NCI-H1694 treated with DMSO at 0.1 percent for 48 hours (cell line): ENCODE results near the gene THOP1.
"Not testable (repeated sequence)": the region's sequence is repeated elsewhere in the genome, so short reads cannot be mapped to it uniquely, and the experiment has no call there.

Experiments
- DNase-seq: peaks from one replicate; lab custom pipeline; 2025; lab: John Stamatoyannopoulos, UW

THOP1 gene

GRCh38 chr19:2817237-2817829 is 32.0 kb downstream of the THOP1 start:
- DNase-seq: not testable (repeated sequence)

- DNase-seq: peak; percentile 76
These were observed 34.3 kb downstream of the THOP1 start, which contains the start of gene ZNF554 for GRCh38 chr19:2819540-2820111. Gene ZNF554, plus strand, starts transcription at chr19:2819868. Its CDS starts 204 bp downstream, at chr19:2820072.

GRCh38 chr19:2820112-2820702 is 34.9 kb downstream of the THOP1 start:
- no peak for DNase-seq

- no peak for DNase-seq
These were observed 37.5 kb downstream of the THOP1 start for GRCh38 chr19:2822846-2823245.

GRCh38 chr19:2823646-2824045 is 38.3 kb downstream of the THOP1 start:
- no peak for DNase-seq

- no peak for DNase-seq
These were observed 38.8 kb downstream of the THOP1 start for GRCh38 chr19:2824129-2824528.

- DNase-seq: no peak
These were observed 41.7 kb downstream of the THOP1 start for GRCh38 chr19:2827022-2827421.

- no peak for DNase-seq
These were observed 42.7 kb downstream of the THOP1 start for GRCh38 chr19:2827840-2828489.

- no peak for DNase-seq
These were observed 49.1 kb downstream of the THOP1 start for GRCh38 chr19:2834294-2834871.

GRCh38 chr19:2837430-2837829 is 52.1 kb downstream of the THOP1 start:
- no peak for DNase-seq

- DNase-seq: peak; percentile 94
These were observed 55.8 kb downstream of the THOP1 start, which contains the start of gene ZNF555 for GRCh38 chr19:2840794-2841791. Gene ZNF555, plus strand, starts transcription at chr19:2841475. Its CDS starts 98 bp downstream, at chr19:2841573.

GRCh38 chr19:2841855-2842574 is 56.7 kb downstream of the THOP1 start:
- no peak for DNase-seq

GRCh38 chr19:2845107-2845506 is 59.8 kb downstream of the THOP1 start:
- no peak for DNase-seq

GRCh38 chr19:2846180-2846894 is 61.0 kb downstream of the THOP1 start:
- DNase-seq: no peak

- DNase-seq: no peak
These were observed 62.2 kb downstream of the THOP1 start for GRCh38 chr19:2847507-2847906.

GRCh38 chr19:2848616-2849015 is 63.3 kb downstream of the THOP1 start:
- DNase-seq: no peak

GRCh38 chr19:2850256-2850925 is 65.1 kb downstream of the THOP1 start:
- no peak for DNase-seq

GRCh38 chr19:2852598-2852997 is 67.3 kb downstream of the THOP1 start:
- DNase-seq: no peak

- no peak for DNase-seq
These were observed 67.8 kb downstream of the THOP1 start for GRCh38 chr19:2853015-2853606.
